Left lung (tissue), 10 donors: Measurements from ENCODE around the gene HHAT. TPM values are rescaled to one million over a fixed set of nuclear protein-coding genes. Genes with fewer than 3 reads are reported as not detected.

Experiments
- ATAC-seq: fragments of 200-7000 bp; cut with Tn5 transposase; one replicate; pipeline ENCODE4 v1.9.1; 2020; ENCODE audit warnings: moderate library complexity
- DNase-seq, 4 donors: peaks; one replicate each; pipeline ENCODE4 v3.0.0-alpha.2; 2013 to 2020
- H3K27ac ChIP-seq, 2 donors: fragments of 200-600 bp; sonication (generic) in 1 of 2; one replicate each; pipeline versions ENCODE4 v1.5.0 to v1.8.0; 2020 to 2021
- H3K27me3 ChIP-seq, 2 donors: fragments of 200-600 bp; sonication (generic) in 1 of 2; one replicate each; pipeline versions ENCODE4 v1.5.0 to v1.8.0; 2020 to 2021
- H3K36me3 ChIP-seq, 2 donors: fragments of 200-600 bp; sonication (generic) in 1 of 2; one replicate each; pipeline versions ENCODE4 v1.5.0 to v1.8.0; 2020 to 2021
- H3K4me1 ChIP-seq, 2 donors: fragments of 200-600 bp; one replicate each; pipeline ENCODE4 v1.8.0; 2021
- H3K4me3 ChIP-seq, 2 donors: fragments of 200-600 bp; sonication (generic) in 1 of 2; one replicate each; pipeline versions ENCODE4 v1.5.0 to v1.8.0; 2020 to 2021; ENCODE audit warnings: mild to moderate bottlenecking in 1 of 2
- H3K9me3 ChIP-seq, 2 donors: fragments of 200-600 bp; sonication (generic) in 1 of 2; one replicate each; pipeline versions ENCODE4 v1.5.0 to v1.8.0; 2020 to 2021
- CTCF ChIP-seq, 2 donors: fragments of 200-600 bp; sonication (generic) in 1 of 2; IDR thresholded peaks; one replicate each; pipeline versions ENCODE4 v1.5.0 to v1.8.0; 2021; ENCODE audit warnings: antibody characterized with exemption in 2 of 2
- intact Hi-C, 2 donors: fragments of 100-400 bp; cut with DNase I; formaldehyde crosslinking; loops; one replicate each; pipeline versions ENCODE4 v1.11.2 to v1.14.2; 2022
- polyA plus RNA-seq, 6 donors: library from polyadenylated mRNA; unstranded; fragments of 120-200 nt; gene quantifications; one replicate each; pipeline ENCODE4 v1.2.1, GENCODE V29; 2013; ENCODE audit not compliant: insufficient read length in 6 of 6
- total RNA-seq, 2 donors: library from RNA; stranded (reverse); fragmentation: NEBNext Ultra II Directional; extraction: Animal tissue kit (Norgen Biotek cat#: 25700); gene quantifications; one replicate each; pipeline ENCODE4 v1.2.1, GENCODE V29; 2021
- donor health status: DM: no; HTN: yes; CAD: no.
- donor health status: DM: no; HTN: no; CAD: no.

The HHAT gene
- total and polyA plus RNA-seq, 8 donors, result 3.4 to 12.3 (median 10.8) TPM

GRCh38 chr1:210588946-210589345 lies 260.2 kb downstream of the HHAT start:
- intact Hi-C loops, result no loop called here
- no peak for DNase-seq
- Histone ChIP-seq H3K9me3 (peaks cover 0 to 3% of the 10 kb centered on the region in 2 donors), H3K4me3 (no peak overlapping the region), H3K27ac (no peak overlapping the region), H3K27me3 (no peaks in the 10 kb centered on the region), H3K4me1 (peaks cover 0 to 5% of the 10 kb centered on the region in 2 donors), H3K36me3 (no peaks in the 10 kb centered on the region)
- TF ChIP-seq CTCF (IDR thresholded peaks at IDR 0.05), result no peak
- ATAC-seq, result no peak

GRCh38 chr1:210591214-210591613 lies 262.5 kb downstream of the HHAT start:
- peaks cover 0 to 5% of the 10 kb centered on the region in 2 donors for H3K4me1 ChIP-seq
- peaks cover 0 to 3% of the 10 kb centered on the region in 2 donors for H3K9me3 ChIP-seq
- no peaks in the 10 kb centered on the region for H3K27me3 ChIP-seq
- intact Hi-C loops, result no loop called here
- H3K4me3 ChIP-seq, result no peak overlapping the region
- DNase-seq (no peak), ATAC-seq (no peak)
- no peaks in the 10 kb centered on the region for H3K36me3 ChIP-seq
- no peak for TF ChIP-seq CTCF (IDR thresholded peaks at IDR 0.05)
- no peak overlapping the region for H3K27ac ChIP-seq

DNA sequence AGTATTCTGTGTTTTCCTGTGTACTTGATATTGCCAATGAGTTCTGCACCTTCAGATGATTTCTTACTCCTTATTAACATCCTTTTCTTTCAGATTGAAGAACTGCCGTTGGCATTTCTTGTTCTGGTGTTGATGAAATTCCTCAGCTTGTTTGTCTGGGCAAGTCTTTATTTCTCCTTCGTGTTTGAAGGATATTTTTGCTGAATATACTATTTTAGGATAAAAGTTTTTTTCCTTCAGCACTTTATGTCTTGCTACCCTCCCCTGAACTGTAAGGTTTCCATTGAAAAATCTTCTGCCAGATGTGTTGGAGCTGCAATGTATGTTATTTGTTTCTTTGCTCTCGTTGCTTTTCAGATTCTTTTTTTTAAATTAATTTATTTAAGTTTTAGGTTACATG lies 265.9 kb downstream of the HHAT start:
- Histone ChIP-seq H3K9me3 (peaks cover 0 to 3% of the 10 kb centered on the region in 2 donors), H3K27ac (no peak overlapping the region), H3K4me1 (peaks cover 3 to 5% of the 10 kb centered on the region in 2 donors), H3K27me3 (no peaks in the 10 kb centered on the region), H3K36me3 (no peaks in the 10 kb centered on the region), H3K4me3 (no peak overlapping the region)
- intact Hi-C loops, result no loop called here
- ATAC-seq, result no peak
- no peak for TF ChIP-seq CTCF (IDR thresholded peaks at IDR 0.05)
- DNase-seq, result no peak

DNA sequence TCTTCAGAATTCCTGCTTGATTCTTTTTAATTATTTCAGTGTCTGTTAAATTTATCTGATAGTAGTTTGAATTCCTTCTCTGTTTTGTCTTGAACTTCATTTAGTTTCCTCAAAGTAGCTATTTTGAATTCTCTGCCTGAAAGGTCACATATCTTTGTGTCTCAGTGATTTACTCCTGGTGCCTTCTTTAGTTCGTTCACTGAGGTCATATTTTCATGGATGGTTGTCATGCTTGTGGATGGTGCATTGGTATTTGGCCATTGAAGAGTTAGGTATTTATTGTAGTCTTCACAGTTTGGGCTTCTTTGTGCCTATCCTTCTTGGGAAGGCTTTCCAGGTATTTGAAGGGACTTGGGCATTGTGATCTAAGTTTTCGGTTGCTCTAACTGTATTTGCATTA lies 267.9 kb downstream of the HHAT start:
- H3K36me3 ChIP-seq, result no peaks in the 10 kb centered on the region
- H3K4me1 ChIP-seq, result peaks cover 3 to 5% of the 10 kb centered on the region in 2 donors
- no peak overlapping the region for H3K4me3 ChIP-seq
- H3K9me3 ChIP-seq, result no peaks in the 10 kb centered on the region
- no peak overlapping the region for H3K27ac ChIP-seq
- intact Hi-C loops, result no loop called here
- no peak for TF ChIP-seq CTCF (IDR thresholded peaks at IDR 0.05)
- DNase-seq, result no peak
- no peaks in the 10 kb centered on the region for H3K27me3 ChIP-seq
- no peak for ATAC-seq

DNA sequence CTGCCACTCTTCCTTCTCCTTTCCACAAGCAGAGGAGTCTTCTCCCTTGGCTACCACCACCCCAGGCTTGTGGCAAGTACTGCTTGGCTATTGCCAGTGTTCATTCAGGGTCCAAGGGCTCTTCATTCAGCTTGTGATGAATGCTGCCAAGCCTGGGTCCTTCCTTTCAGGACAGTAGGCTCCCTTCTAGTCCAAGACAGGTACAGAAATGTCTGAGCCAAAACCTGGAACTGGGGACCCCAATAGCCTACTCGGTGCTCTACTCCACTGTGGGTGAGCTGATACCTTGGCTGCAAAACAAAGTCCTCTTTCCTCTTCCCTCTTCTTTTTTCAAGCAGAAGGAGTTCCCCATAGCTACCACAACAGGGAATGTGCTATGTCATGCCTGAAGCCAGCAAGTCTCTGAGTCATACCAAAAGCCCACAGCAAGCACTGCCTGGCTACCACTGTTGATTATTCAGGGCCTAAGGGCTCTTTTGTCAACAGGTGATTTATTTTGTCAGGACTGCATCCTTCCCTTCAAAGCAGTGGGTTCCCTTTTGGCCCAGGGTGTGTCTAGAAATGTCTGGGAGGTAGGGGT lies 268.9 kb downstream of the HHAT start:
- Histone ChIP-seq H3K27ac (peak overlapping the region; percentile 77), H3K27me3 (no peaks in the 10 kb centered on the region), H3K36me3 (no peaks in the 10 kb centered on the region), H3K4me1 (peaks cover 3 to 5% of the 10 kb centered on the region in 2 donors), H3K9me3 (no peaks in the 10 kb centered on the region), H3K4me3 (no peak overlapping the region)
- intact Hi-C loops, result no loop called here
- no peak for TF ChIP-seq CTCF (IDR thresholded peaks at IDR 0.05)
- DNase-seq, result peak in 1 of 4 donors; percentile 42
- ATAC-seq, result peak; percentile 95
